Activated T-cell treated with anti-CD3 and anti-CD28 coated beads, Interleukin-2, amount 50 U/mL, for 1 hour (primary cell): ENCODE results near the gene RGS5.

Experiments
- DNase-seq: peaks from one replicate; pipeline ENCODE4 v3.0.0-alpha.2; 2020

Gene RGS5

GRCh38 chr1:163178628-163179027 is 24.1 kb downstream of the RGS5 start:
- DNase-seq = no peak

DNA sequence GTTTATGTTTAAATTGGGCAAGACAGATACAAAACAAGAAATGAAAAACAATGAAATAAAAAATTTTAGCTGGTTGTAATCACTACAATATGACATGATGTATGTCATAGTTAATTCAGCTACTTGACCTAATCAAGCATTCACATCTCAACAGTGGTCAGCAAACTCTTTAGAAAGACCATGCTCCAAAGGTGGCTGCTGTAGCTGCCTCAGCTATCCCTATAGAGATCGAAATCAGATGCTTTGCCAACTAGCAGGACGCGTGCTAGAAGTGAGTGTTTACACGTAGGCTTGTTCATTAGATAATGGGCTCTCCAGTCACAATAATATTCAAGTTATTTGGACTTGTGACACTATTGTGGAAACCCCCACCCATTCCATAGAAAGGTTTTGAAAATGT is 25.9 kb downstream of the RGS5 start:
- no peak for DNase-seq

DNA sequence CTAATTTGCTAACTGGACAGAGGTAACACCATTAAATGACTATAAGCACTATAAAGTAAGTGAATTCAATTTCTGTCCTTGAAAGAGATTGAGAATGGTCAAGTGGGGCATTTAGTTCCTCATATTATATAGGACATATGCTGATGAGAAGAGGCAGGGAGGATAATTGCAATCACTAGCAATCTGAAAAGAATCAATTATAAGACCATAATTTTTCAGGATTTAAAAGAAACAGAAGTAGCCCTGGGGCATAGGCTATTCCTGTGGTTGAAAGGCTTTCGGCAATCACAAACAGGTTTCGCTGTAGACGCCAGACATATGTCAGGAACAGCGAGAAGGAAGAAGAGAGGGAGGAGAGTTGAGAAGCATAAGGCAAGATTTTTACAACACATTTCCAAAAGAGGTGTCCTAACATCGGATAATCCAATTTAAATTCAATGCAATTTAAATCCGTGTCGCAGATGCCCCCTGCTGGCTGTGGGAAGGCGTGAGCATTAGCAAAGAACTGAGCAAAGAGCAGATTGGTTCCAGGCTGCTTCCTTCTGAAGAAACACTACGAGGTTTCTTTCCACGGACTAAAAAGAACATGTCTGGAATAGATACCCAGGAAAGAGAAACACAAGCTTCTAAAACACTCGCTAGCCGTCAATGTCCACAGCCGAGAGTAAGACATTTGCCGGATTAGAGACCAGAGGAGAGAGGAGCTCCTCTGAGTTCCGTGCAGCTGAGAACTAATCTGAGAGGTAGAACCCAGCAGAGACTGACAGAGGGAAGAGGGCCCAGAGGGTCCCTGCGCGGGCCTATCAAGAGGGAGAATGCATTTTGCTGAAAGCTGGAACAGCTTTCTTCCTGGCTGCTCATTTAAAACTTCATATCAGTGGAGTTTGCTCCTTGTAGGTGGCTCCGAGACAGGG is 27.9 kb downstream of the RGS5 start:
- DNase-seq = peak; percentile 28

GRCh38 chr1:163173121-163173520 is 29.6 kb downstream of the RGS5 start:
- DNase-seq = no peak

- DNase-seq = no peak
Measured at GRCh38 chr1:163172596-163172995, 30.1 kb downstream of the RGS5 start.

DNA sequence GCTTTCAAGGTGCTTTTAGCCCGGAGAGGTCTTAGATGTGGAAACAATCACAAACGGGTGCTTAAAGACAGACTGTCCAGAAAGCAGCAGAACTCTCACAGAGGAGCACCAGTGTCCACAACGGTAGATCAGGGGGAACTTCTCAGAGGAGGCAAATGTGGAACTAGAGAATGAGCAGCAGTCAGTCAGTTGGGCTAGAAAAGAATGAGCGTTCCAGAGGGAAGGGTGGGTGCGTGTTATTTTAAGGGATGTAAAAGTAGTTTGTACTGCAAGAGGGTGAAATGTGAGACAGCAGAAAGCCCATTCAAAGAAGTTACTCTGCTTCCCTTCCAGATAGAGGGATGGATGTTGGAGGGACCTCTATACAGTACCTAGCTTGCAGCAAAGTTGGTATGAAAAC is 30.9 kb downstream of the RGS5 start:
- no peak for DNase-seq

DNA sequence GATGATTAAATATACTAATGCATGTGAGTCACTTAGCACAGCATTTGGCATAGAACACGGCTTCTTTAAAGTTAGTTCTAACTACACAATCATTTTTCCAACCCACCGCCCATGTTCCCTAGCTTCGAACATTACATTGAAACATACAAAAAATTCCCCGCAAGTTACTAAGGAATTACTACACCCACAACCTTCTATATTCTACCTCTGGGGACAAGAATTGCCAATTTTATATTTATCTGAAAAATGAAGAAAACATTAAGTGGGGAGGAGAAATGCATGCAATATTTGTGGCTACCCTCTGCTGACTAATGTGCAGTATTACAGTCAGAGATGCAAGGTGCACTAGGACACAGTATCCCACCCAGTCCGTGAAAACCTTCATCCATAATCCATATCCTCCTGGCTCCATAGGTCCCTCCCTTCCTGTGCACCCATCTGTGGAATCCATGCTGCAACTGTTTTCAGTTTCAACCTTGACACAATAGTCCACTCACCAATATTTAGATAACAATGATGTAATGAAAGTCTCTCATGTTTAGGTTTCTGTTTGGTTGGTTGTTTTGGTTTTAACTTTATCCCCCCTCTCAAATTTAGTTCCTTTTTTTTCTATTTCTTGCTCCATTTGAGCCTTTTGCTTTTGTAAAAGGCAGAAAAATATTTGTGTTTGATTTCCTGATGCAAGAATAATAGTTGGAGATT is 31.6 kb downstream of the RGS5 start:
- DNase-seq = no peak

DNA sequence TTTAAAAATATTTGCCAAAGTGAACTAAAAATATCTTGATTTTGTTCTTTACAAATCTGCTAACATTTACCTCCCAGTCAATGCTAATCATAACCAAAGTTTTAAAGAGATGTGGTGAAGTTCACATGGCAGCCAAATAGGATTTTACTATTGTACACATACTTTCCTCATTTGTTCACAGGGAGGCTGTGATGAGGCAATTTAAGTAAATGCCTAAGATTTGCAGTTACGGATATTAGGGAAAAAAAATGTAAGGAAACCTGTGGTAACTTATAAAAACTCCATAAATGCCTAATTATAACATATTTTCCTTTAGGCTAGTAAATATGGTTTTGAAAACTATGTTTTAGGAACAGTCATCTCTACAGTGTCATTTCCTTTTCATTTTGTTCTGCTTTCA is 32.4 kb downstream of the RGS5 start:
- DNase-seq = no peak

GRCh38 chr1:163169553-163169952 is 33.2 kb downstream of the RGS5 start:
- no peak for DNase-seq

GRCh38 chr1:163168053-163168452 is 34.7 kb downstream of the RGS5 start:
- DNase-seq = no peak

DNA sequence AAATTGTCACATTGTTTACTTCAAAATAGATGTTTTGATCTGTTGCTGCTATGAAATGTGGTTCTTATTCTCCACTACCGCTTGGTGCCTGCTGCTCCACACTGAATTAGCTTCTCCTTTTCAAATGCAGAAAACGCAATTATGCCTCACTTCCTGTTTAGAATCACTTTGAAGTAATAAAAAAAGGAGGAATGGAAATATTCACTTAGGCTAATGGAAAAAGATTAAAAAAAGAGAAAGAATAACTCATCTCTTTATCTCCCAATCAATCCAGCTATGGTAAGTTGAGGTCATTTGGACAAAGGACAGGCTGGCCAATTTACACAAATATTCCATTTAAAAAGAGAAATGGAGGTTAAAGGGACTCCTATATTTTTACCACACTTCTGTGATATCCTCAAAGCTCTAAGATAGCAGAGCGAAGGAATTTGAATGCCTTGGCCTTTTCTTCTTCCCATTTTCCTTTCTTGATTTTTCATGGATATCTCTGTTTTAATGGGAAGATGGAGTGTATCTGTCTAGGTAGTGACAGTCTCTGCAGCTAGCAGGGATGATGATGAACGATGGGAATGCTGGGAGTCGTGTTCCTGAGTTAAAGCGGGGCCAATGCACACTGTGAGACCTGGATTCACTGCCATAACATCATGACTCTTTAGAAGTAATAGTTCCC is 35.7 kb downstream of the RGS5 start:
- no peak for DNase-seq

DNA sequence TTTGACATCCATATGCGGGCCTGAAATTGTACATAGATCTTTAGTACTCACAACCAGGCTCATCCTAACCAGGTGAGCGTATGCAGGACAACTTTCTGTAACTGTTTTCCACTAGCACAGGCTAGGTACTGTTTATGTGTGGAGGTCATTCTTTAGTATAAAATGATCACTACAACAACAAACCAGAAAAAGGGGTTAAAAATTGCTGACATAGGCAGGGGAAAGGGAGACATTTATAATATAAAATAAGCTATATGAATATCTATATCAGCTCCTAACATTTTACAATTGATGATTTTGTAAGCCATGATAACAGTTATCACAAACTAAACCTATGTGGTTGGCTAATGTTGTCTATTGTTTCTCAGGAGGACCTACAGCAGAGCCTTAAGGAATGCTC is 37.6 kb downstream of the RGS5 start:
- no peak for DNase-seq

DNA sequence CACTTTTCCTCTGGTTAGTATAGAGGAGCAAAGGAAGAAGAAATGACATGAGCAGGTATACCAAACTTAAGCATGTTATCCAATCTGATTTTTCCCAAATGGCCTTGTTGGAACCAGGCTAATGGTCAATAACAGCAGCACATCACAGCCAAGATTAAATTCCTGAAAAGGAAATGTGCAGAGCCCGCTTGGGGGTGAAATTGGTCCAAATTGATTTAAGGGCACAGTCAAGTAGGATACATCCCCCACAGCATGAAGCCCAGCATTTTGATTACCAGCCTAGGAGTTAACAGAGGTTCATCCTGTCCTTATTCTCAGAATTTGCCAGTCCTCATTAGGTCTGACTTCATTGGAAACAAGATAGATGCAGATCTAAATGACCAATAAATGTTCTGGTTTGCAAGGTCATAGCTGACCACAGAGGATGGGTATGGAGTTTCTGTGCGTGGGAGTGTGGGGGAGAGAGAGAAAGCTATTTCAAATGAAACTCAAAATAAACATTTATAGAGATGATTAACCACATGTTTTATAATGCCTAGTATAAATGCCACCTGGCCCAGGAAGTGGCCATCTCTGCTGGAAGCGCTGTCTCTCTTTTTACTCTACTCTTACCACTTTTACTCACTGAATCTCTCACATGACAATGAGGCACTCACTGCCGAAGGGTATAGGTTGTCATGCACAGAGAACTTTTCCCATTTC is 38.7 kb downstream of the RGS5 start:
- DNase-seq = no peak

- DNase-seq = no peak
Measured at GRCh38 chr1:163163163-163163562, 39.6 kb downstream of the RGS5 start.

DNA sequence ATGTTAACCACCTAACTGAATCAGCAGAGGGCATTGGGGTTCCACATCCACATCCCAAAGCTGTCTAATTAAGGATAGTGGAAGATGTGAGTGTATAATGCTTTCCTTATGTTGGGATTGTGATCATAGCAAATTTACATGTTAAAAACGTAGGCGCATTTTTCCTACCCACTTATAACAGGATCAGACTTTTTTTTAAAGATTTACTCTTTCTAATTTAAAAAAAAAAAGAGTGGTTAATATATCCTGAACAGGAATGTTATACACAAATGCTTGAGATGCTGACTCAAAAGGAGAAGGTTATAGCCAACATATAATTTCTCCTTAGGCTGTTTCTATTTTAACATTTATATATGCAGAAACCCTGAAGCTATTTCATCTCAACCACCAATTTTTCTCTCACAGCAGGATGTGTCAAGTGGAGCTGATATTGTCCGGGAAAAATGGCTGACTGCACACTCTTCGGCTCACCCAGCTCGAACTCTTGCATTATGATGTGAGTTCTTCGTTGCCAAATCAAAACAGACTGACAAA is 40.3 kb downstream of the RGS5 start:
- no peak for DNase-seq

DNA sequence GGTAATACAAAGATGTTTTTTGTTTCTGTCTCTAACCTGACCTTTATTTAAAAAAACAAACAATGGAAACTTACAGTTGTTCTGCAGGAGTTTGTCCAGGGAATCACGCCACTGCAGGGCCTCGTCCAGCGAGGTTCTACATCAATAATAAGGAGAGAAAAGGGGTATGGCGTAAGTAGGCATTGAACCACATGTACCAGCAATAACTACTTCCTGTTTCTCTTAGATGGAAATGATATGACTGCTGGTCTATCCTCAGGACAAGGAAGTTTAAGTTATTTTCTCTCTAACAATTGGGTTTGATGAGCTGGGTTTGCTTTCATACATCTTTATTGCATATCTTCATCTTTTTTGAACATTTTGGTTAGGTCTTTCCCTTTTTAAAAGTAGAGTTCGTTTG is 40.9 kb downstream of the RGS5 start:
- no peak for DNase-seq

DNA sequence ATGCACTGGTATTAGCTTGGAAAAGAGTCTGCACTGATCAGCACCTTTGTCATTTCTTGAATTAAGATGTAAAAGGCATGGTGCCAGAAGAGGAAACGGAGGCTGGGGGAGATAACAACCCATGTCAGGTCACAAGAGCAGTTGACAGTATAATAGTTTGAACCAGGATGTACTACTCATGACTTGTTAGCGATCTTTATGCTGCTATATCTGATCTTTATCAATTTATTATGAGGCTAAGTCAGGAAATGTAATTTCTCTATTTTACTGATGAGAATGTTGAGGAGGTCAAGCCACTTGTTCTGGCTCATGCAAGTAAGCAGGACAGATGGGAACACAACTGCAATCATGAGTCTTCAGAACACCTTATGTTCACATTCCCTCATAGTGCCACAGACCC is 41.4 kb downstream of the RGS5 start:
- DNase-seq = no peak

DNA sequence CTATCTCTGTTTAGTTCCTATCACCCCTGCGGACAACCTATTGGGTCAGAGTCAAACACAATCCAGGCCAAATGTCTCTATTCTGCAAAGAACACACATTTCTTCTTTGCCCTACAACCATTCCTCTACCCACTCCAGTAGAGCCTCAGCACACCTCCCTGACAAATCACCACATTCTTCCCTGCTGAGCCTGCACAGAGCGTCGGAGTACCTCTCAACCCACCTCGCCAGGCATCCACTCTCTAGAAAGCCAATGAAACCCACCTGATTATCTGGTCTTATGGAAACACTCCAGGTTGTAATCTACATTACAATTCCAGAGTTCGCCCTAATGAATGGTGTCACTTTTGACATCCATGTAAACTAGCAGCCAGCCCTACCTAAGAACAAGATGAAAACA is 47.1 kb downstream of the RGS5 start:
- no peak for DNase-seq

- no peak for DNase-seq
Measured at GRCh38 chr1:163148911-163149310, 53.8 kb downstream of the RGS5 start.

- DNase-seq = no peak
Measured at GRCh38 chr1:163147019-163147418, 55.7 kb downstream of the RGS5 start.

DNA sequence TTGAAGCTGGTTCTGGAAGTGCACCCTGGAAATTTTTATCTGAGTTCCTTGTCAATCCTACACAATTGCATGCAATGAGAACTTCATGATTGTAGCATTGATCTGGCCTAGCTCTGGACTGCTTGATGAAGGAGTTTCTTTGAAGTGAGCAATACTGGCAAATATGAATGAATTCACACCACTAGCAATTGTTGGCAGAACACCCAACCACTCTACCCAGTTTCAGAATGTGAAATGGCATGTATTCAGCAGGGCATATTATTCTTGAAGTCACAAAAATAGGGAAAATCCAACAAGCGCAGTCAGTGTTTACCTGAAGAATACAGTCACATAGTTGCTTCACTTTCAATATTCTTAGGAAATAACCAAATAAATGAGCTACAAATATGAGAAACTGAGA is 57.3 kb downstream of the RGS5 start:
- no peak for DNase-seq

GRCh38 chr1:163144418-163144817 is 58.3 kb downstream of the RGS5 start:
- DNase-seq = no peak

DNA sequence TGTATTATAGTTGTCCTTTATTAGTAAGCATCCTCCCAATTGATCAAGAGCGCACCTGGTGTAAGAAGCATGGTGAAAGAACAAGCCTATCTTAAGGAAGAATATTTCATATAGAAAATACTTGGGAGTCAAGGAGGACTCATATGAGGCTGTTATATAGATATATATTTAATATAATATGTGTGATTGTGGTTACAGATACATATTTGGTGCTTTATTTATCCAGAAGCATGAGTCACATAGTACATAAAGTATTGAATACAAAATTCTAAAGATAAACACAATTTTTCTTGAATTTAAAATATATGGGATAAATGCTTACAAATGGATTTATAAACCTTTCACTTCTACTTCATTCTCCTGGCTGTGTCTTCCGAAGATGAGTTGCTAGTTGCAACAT is 60.6 kb downstream of the RGS5 start:
- no peak for DNase-seq
